ENCODE data around the gene TBX4. TPM values are rescaled to one million over a fixed set of nuclear protein-coding genes. Genes with fewer than 3 reads are reported as not detected.
"Not testable (repeated sequence)": the region's sequence is repeated elsewhere in the genome, so short reads cannot be mapped to it uniquely, and the experiment has no call there.

TBX4 gene
- total RNA-seq, 1 experiment from 2014 or later, result not detected

DNA sequence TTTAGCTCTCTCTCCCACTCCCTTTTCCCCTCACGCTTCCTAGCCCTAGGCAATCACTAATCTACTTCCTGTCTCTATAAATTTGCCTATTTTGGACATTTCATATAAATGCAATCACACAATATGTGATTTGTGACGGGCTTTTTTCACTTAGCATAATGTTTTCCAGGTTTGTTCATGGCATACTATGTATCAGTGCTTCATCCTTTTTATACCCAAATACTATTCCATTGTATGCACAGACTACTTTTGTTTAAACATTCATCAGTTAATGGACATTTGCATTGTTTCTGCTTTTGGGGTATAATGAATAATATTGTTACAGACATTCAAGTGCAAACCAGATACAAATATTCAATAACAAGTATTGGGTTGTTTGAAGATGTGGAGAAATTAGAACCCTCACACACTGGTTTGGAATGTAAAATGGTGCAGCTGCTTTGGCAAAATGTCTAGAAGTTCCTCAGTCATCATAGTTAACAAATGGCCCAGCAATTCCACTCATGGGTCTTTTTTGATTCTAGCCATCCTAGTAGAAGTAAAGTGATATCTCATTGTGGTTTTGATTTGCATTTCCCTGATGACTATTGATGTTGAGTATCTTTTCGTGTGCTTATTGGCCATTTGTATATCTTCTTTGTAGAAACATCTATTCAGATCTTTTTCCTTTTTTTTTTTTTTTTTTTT lies 67.7 kb downstream of the TBX4 start:
- DNase-seq (ENCODE audit: low read depth), result peak; percentile 42

DNA sequence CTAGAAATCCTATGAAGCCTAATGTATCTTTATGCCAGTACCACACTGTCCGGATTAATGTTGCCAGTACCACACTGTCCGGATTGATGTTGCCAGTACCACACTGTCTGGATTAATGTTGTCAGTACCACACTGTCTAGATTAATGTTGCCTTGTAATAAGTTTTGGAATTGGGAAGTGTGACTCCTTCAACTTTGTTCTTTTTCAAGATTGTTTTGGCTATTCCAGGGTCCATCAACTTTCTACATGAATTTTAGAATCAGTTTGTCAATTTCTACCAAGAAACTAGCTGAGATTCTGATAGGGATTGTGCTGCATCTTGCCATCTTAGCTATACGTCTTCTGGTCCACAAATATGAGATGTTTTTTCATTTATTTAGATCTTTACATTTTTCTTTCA lies 68.7 kb downstream of the TBX4 start:
- no peak for DNase-seq (ENCODE audit: low read depth)

DNA sequence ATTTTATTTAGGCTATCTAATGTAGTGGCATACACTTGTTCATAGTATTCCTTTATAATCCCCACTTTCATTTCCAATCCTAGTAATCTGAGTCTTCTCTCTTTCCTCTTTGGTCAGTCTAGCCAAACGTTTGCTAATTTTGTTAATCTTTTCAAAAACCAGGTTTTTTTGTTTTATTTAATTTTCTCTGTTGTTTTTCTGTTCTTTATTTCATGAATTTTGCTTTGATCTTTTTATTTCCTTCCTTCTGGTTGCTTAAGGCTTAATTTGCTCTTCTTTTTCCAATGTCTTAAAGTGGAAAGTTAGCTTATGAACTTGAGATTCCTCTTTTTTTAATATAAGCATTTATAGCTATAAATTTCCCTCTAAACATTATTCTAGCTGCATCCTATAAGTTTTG lies 69.9 kb downstream of the TBX4 start:
- no peak for DNase-seq (ENCODE audit: low read depth)

DNA sequence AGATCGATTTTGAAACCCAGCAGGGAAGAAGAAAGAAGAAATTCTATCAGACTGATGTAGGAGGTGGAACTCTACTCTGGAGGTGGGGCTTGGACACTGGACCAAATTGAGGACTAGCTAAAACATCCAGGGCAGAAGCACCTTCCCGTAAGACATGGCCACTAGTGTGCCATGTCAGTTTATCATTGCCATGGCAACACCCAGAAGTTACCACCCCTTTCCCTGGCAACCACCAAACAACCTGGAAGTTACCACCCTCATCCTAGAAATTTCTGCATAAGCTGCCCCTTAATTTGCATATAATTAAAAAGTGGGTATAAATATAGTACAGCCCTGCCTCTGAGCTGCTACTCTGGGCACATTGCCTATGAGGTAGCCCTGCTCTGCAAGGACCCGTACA lies 72.1 kb downstream of the TBX4 start:
- DNase-seq (ENCODE audit: low read depth), result no peak

DNA sequence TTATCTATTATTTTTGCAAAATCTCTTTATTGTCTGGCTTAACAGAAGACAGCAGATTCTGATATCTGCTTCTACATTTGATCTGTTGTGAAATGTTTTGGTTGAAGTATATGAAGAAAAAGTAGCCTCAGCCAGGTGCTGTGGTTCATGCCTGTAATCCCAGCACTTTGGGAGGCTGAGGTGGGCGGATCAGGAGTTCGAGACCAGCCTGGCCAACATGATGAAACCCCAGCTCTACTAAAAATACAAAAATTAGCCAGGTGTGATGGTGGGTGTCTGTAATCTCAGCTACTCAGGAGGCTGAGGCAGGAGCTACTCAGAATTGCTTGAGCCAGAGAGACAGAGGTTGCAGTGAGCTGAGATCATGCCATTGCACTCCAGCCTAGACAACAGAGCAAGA lies 75.2 kb downstream of the TBX4 start:
- DNase-seq (ENCODE audit: low read depth), result not testable (repeated sequence)

DNA sequence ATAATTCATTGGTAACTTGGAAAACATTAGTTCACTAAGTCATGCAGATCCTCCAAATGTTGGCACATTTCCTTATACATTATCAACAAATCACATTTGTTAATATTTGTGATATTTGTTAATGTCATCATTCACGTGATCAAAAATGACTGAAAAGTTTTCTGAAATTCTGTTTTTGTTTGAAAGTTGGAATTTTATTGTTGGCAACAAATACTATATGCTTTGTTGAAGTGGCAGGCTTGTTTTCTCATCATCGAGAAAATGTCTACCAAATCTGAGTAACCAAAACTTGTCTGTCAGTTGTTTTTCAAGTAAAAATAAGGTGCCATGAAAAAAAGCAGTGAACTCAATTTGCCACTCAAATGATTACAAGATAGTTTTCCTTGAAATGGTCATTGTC lies 75.9 kb downstream of the TBX4 start:
- no peak for DNase-seq (ENCODE audit: low read depth)

DNA sequence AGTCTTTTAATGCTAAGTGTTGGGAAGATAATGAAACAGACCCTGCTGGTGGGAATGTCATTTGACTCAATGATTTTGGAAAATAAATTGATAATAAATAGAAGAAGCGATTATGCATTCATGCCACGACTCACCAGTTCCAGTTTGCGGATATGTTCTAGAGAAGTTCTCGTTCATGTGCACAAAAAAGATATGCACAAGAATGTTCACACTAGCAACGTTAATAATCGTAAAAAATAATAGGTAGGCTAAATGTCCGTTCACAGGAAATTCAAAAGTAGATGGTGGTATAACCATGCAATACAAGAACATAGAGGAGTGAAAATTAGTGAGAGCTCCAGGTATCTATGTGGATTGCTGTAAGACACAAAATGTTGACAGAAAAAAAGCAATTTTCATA lies 79.0 kb downstream of the TBX4 start:
- no peak for DNase-seq (ENCODE audit: low read depth)

DNA sequence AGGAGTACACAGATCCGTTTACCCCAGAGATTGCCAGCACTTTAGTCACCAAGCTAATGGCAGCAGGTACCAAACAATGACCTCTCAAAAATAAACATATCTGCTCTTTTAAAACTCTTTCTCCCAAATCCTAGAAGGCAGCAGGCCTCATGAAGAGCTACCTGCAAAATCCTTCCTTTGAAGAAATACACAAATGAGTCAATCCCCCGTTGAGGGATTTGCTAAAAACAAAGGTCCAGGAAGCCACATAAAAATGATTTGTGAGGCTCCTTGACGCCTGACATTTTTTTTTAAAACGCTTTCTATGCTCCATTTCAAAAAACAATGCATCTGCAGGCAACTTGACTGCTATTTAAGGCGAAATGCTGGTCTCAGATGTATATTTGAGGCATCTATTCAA lies 80.6 kb downstream of the TBX4 start:
- DNase-seq (ENCODE audit: low read depth), result no peak

DNA sequence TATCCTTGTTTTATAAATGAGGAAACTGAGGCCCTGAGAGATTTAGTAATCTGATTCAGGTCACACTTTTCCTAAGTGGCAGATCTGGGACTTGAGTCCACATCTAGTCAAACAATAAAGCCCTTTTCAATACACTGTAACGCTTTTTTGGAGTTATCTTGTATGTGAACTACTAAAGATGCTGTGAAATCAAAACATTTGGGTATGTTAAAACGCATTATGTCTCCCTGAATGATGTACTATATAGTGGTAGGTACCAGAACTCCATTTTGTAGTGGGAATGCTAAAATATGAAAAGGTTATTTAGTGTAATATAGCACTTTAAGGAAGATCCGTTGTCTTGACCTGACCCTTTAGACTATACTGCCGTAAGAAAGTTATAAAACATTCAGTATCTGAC lies 81.6 kb downstream of the TBX4 start:
- DNase-seq (ENCODE audit: low read depth), result no peak

DNA sequence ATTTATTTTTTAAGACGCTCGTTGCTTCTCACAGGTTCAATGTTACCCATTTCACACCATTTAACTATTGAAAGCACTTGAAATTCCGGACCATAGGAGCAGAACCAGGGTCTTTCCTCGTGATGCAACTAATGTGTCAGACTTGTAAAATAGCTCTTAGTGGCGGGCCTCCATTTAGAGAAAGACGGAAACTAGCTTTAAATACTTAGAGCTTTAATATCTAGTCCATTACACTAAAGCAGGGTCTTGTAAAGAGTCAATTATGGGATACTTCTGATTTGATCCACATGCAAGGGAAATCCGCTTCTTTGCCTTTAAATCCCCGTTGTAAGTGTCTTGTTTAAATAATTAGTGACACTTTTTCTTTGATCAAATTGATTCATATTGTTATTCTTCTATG lies 82.2 kb downstream of the TBX4 start:
- no peak for DNase-seq (ENCODE audit: low read depth)

Other genes starting within 250 kb of the TBX4 start
- gene TBX2, start 52.6 kb upstream of the TBX4 start, total RNA-seq (2014; rRNA removed), result 5.6 and 7.5 TPM in 2 replicates
- not detected in 2 replicates for gene NACA2, start 138.8 kb downstream of the TBX4 start, total RNA-seq (2014; rRNA removed)

All from LHCN-M2 (cell line).